Calu3 (cell line): Measurements from ENCODE around the gene CYP3A4. TPM values are rescaled to one million over a fixed set of nuclear protein-coding genes. Genes with fewer than 3 reads are reported as not detected.
A peak's percentile ranks its signal among the peaks of the same experiment; 100 is the strongest.
"Not testable (repeated sequence)": the region's sequence is repeated elsewhere in the genome, so short reads cannot be mapped to it uniquely, and the experiment has no call there.

Experiments
- BruUV-seq: library from RNA; stranded (reverse); fragments of 400-500 nt; replicated peaks from 2 replicates; lab custom pipeline; 2021; lab: Mats Ljungman, UMichigan
- CTCF ChIA-PET: fragments of 300-600 bp; sonication (Branson Sonifier 250); formaldehyde crosslinking; loops from one replicate; lab custom pipeline; 2022; ENCODE audit warnings: antibody characterized with exemption; lab: Charles Lee
- DNase-seq: peaks from one replicate; pipeline ENCODE4 v3.0.0; 2022
- H3K27ac Mint-ChIP-seq: one replicate; pipeline ENCODE4 v1.8.0; 2022; ENCODE audit warnings: mixed read lengths; ENCODE audit not compliant: unreplicated experiment
- H3K27me3 Mint-ChIP-seq: one replicate; pipeline ENCODE4 v1.8.0; 2022; ENCODE audit warnings: mixed read lengths; ENCODE audit not compliant: unreplicated experiment
- H3K36me3 Mint-ChIP-seq: one replicate; pipeline ENCODE4 v1.8.0; 2022; ENCODE audit warnings: mild to moderate bottlenecking, moderate library complexity, mixed read lengths; ENCODE audit not compliant: insufficient read depth, unreplicated experiment
- H3K4me1 Mint-ChIP-seq: one replicate; pipeline ENCODE4 v1.8.0; 2022; ENCODE audit warnings: mild to moderate bottlenecking, low read depth, mixed read lengths; ENCODE audit not compliant: unreplicated experiment
- H3K4me3 Mint-ChIP-seq: one replicate; pipeline ENCODE4 v1.8.0; 2022; ENCODE audit warnings: mild to moderate bottlenecking, low read depth, moderate library complexity, mixed read lengths; ENCODE audit not compliant: unreplicated experiment
- H3K9me3 Mint-ChIP-seq: one replicate; pipeline ENCODE4 v1.8.0; 2022; ENCODE audit warnings: low read depth, mixed read lengths; ENCODE audit not compliant: unreplicated experiment
- CTCF ChIP-seq: fragments of 200-600 bp; IDR thresholded peaks from one replicate; pipeline ENCODE4 v1.8.0; 2022; ENCODE audit warnings: antibody characterized with exemption; ENCODE audit not compliant: unreplicated experiment
- intact Hi-C: fragments of 100-400 bp; cut with micrococcal nuclease; formaldehyde crosslinking; loops from one replicate; pipeline ENCODE4 v1.10.0; 2022; ENCODE audit not compliant: unreplicated experiment
- total RNA-seq: library from RNA; stranded (reverse); gene quantifications from 2 replicates; pipeline ENCODE4 v1.2.3, GENCODE V29; 2022

CYP3A4 gene
- total RNA-seq, 1 experiment from 2014 or later: not detected

- no TSS peak for BruUV-seq
- Mint-ChIP-seq H3K4me3 (no peak overlapping the region), H3K36me3 (no peaks in the 10 kb centered on the region), H3K9me3 (no peaks in the 10 kb centered on the region), H3K27ac (no peak overlapping the region), H3K27me3 (no peaks in the 10 kb centered on the region), H3K4me1 (no peaks in the 10 kb centered on the region)
- no peak for TF ChIP-seq CTCF
- intact Hi-C loops: no loop called here
- CTCF ChIA-PET: no interaction called here
- no peak for DNase-seq
These were observed 53.0 kb downstream of the CYP3A4 start for GRCh38 chr7:99730992-99731391.

- no TSS peak for BruUV-seq
- Mint-ChIP-seq H3K4me1 (no peaks in the 10 kb centered on the region), H3K4me3 (no peak overlapping the region), H3K36me3 (no peaks in the 10 kb centered on the region), H3K9me3 (no peaks in the 10 kb centered on the region), H3K27ac (no peak overlapping the region), H3K27me3 (no peaks in the 10 kb centered on the region)
- CTCF ChIA-PET: interaction anchor here (2.0 kb wide), 1 partner anchor 12 kb away, joined by 4 read pairs; no protein-coding TSS in a partner anchor
- no peak for DNase-seq
- intact Hi-C loops: no loop called here
- no peak for TF ChIP-seq CTCF
These were observed 53.7 kb downstream of the CYP3A4 start for GRCh38 chr7:99730238-99730810.

GRCh38 chr7:99729486-99730237, 54.3 kb downstream of the CYP3A4 start:
- Mint-ChIP-seq H3K36me3 (no peaks in the 10 kb centered on the region), H3K9me3 (no peaks in the 10 kb centered on the region), H3K27ac (no peak overlapping the region), H3K27me3 (no peaks in the 10 kb centered on the region), H3K4me1 (no peaks in the 10 kb centered on the region), H3K4me3 (no peak overlapping the region)
- BruUV-seq: no TSS peak
- TF ChIP-seq CTCF: no peak
- peak; percentile 42 for DNase-seq
- CTCF ChIA-PET: interaction anchor here (0.9 to 2.0 kb wide), 2 partner anchors 9 to 13 kb away, joined by 3 to 4 read pairs; no protein-coding TSS in a partner anchor
- intact Hi-C loops: no loop called here

- TF ChIP-seq CTCF: no peak
- DNase-seq: peak; percentile 17
- Mint-ChIP-seq H3K4me3 (no peak overlapping the region), H3K9me3 (no peaks in the 10 kb centered on the region), H3K27ac (no peak overlapping the region), H3K36me3 (no peaks in the 10 kb centered on the region), H3K4me1 (no peaks in the 10 kb centered on the region), H3K27me3 (no peaks in the 10 kb centered on the region)
- intact Hi-C loops: no loop called here
- CTCF ChIA-PET: interaction anchor here (0.9 to 2.0 kb wide), 2 partner anchors 8 to 14 kb away, joined by 3 to 4 read pairs; no protein-coding TSS in a partner anchor
- no TSS peak for BruUV-seq
These were observed 55.4 kb downstream of the CYP3A4 start for GRCh38 chr7:99728615-99729014.

GRCh38 chr7:99723201-99723600, 60.8 kb downstream of the CYP3A4 start:
- H3K9me3 Mint-ChIP-seq, H3K27ac Mint-ChIP-seq, H3K4me3 Mint-ChIP-seq, H3K36me3 Mint-ChIP-seq, BruUV-seq, H3K27me3 Mint-ChIP-seq, DNase-seq, intact Hi-C loops, CTCF ChIA-PET: not testable (repeated sequence)
- H3K4me1 Mint-ChIP-seq: peaks cover 11% of the 10 kb centered on the region
